Liver (tissue), 9 donors: ENCODE measurements around the gene PARVB. TPM values are rescaled to one million over a fixed set of nuclear protein-coding genes. Genes with fewer than 3 reads are reported as not detected.

Experiments
- DNase-seq: peaks from one replicate; pipeline ENCODE4 v3.0.0-alpha.2; 2017; ENCODE audit warnings: low spot score
- H3K27ac ChIP-seq, 2 donors: one replicate each; pipeline ENCODE4 v1.7.0; 2013; ENCODE audit warnings: inconsistent platforms in 2 of 2, low read length in 2 of 2, control low read depth in 1 of 2, low read depth in 1 of 2, mild to moderate bottlenecking in 1 of 2
- H3K27me3 ChIP-seq, 4 donors: one replicate each; pipeline versions ENCODE4 v1.6.1 to v1.7.0; 2013; ENCODE audit warnings: low read length in 3 of 4, inconsistent platforms in 1 of 4, mild to moderate bottlenecking in 1 of 4, moderate library complexity in 1 of 4; ENCODE audit not compliant: control insufficient read depth in 4 of 4, insufficient read depth in 4 of 4
- H3K36me3 ChIP-seq, 4 donors: one replicate each; pipeline versions ENCODE4 v1.6.1 to v1.7.0; 2013; ENCODE audit warnings: low read length in 3 of 4, mild to moderate bottlenecking in 3 of 4, low read depth in 1 of 4, moderate library complexity in 1 of 4; ENCODE audit not compliant: control insufficient read depth in 4 of 4, insufficient read depth in 3 of 4
- H3K4me1 ChIP-seq, 4 donors: one replicate each; pipeline versions ENCODE4 v1.6.1 to v1.7.0; 2013; ENCODE audit warnings: low read length in 3 of 4, mild to moderate bottlenecking in 3 of 4, moderate library complexity in 1 of 4; ENCODE audit not compliant: control insufficient read depth in 4 of 4, insufficient read depth in 4 of 4
- H3K4me3 ChIP-seq, 3 donors: one replicate each; pipeline versions ENCODE4 v1.6.1 to v1.7.0; 2013; ENCODE audit warnings: low read length in 3 of 3, control low read depth in 1 of 3, low read depth in 1 of 3, mild to moderate bottlenecking in 1 of 3
- H3K9ac ChIP-seq, 2 donors: one replicate each; pipeline ENCODE4 v1.7.0; 2013; ENCODE audit warnings: low read length in 2 of 2, mild to moderate bottlenecking in 2 of 2, moderate library complexity in 2 of 2, control low read depth in 1 of 2, low read depth in 1 of 2
- H3K9me3 ChIP-seq, 4 donors: one replicate each; pipeline versions ENCODE4 v1.6.1 to v1.7.0; 2013; ENCODE audit warnings: low read length in 3 of 4; ENCODE audit not compliant: control insufficient read depth in 4 of 4
- EGR1 ChIP-seq, 2 donors: IDR thresholded peaks; 2 replicates each; pipeline ENCODE4 v1.6.1; 2016 to 2018; ENCODE audit warnings: antibody characterized with exemption in 2 of 2, low read depth in 2 of 2
- FOXA2 ChIP-seq: IDR thresholded peaks from 2 replicates; pipeline ENCODE4 v1.6.1; 2016; ENCODE audit warnings: antibody characterized with exemption
- HNF4G ChIP-seq: IDR thresholded peaks from 2 replicates; pipeline ENCODE4 v1.6.1; 2016; ENCODE audit warnings: antibody characterized with exemption
- NR2F2 ChIP-seq: IDR thresholded peaks from 2 replicates; pipeline ENCODE4 v1.6.1; 2016; ENCODE audit warnings: antibody characterized with exemption
- RAD21 ChIP-seq, 2 donors: IDR thresholded peaks; 2 replicates each; pipeline ENCODE4 v1.6.1; 2016; ENCODE audit warnings: antibody characterized with exemption in 2 of 2, mild to moderate bottlenecking in 2 of 2
- RXRA ChIP-seq, 2 donors: IDR thresholded peaks; 2 replicates each; pipeline ENCODE4 v1.6.1; 2017 to 2018; ENCODE audit warnings: antibody characterized with exemption in 2 of 2, mild to moderate bottlenecking in 1 of 2
- SP1 ChIP-seq: IDR thresholded peaks from 2 replicates; pipeline ENCODE4 v1.6.1; 2018; ENCODE audit warnings: antibody characterized with exemption, mild to moderate bottlenecking
- WGBS: extraction: QIAGEN DNeasy Blood & Tissue Kit; methylation state at CpG from one replicate; pipeline ENCODE4 v1.1.7; 2013; 5-methylcytosine and 5-hydroxymethylcytosine counted together
- polyA plus RNA-seq, 2 donors: library from polyadenylated mRNA; stranded (reverse) in 1 of 2; unstranded in 1 of 2; fragments of 200-250 nt in 1 of 2; fragments of >200 nt in 1 of 2; fragmentation: Nextera tagmentation in 1 of 2; extraction: Ambion mirVana in 1 of 2; gene quantifications; one replicate each; pipeline versions ENCODE4 v1.2.1 to v1.2.3, GENCODE V29; 2013 to 2015
- total RNA-seq, 2 donors: library from RNA; depleted of rRNA; stranded (reverse); fragments of >200 nt; gene quantifications; one replicate each; pipeline ENCODE4 v1.2.3, GENCODE V29; 2014
- TF ChIP-seq, protein P1 (sequence below): fragments of 150-350 bp; IDR thresholded peaks from 2 replicates; pipeline ENCODE4 v1.5.1; 2017; ENCODE audit warnings: improper control_type of control experiment, low read depth, low read length; ENCODE audit not compliant: missing input control
- TF ChIP-seq, protein P2 (sequence below): IDR thresholded peaks from 2 replicates; pipeline ENCODE4 v1.6.1; 2016; ENCODE audit warnings: antibody characterized with exemption
- TF ChIP-seq, protein P3 (sequence below): IDR thresholded peaks from 2 replicates; pipeline ENCODE4 v1.6.1; 2016; ENCODE audit warnings: antibody characterized with exemption, mild to moderate bottlenecking
- TF ChIP-seq, protein P4 (sequence below): IDR thresholded peaks from 2 replicates; pipeline ENCODE4 v1.6.1; 2016; ENCODE audit warnings: antibody characterized with exemption
- TF ChIP-seq, protein P5 (sequence below): IDR thresholded peaks from 2 replicates; pipeline ENCODE4 v1.6.1; 2016; ENCODE audit warnings: antibody characterized with exemption
- donor health status: healthy.
- donor health status: healthy.
- donor health status: healthy.
- donor health status: healthy.
- donor health status: healthy.

PARVB gene
- total and polyA plus RNA-seq, 4 donors, result 3.2 to 55.5 (median 17.7) TPM

DNA sequence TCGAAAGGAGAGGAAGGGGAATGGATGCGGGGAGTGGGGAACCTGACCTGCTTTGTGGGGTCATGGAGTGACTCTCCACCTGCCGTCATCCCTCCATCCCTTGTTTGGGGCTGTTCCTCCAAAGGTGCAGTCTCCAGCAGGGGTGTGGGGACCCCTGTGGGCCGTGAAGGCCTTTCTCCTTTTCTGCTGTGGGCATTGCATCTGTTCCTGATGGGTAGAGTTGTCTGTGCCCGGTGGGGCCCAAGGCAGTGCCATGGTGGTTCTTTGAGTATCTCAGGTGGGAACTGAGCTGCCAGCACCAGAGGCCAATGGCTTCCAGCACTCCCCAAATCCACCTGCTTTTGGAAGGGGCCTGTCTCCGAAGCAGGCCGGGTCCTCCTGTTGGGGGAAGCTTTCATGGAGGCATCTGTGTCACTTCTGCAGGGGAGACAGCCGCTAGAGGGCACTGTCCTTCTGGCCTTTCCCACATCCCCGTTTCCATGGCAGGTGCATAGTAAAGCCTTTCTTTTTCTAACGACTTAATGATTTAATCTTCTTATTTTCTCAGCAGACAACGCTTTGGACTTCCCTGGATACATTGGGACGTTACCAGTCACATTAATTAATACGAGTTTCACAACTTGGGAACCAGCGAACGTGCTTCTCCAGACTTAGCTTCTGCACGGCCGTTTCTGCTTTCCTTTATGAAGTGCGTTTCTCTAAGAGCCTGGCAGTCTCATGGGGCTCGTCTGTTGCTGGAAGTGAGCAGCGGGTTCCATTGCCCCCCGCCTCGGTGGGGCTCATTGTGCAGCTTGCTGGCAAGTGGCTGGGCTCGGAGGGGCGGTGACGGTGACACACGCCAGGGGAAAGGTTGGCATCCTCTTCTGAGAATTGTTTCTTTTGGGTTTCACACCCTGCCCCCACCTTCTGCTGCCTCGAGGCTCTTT is 57.1 kb downstream of the PARVB start:
- peak; percentile 83 to 88 for TF ChIP-seq RAD21 (IDR thresholded peaks at IDR 0.05)
- TF ChIP-seq, protein P1, sequence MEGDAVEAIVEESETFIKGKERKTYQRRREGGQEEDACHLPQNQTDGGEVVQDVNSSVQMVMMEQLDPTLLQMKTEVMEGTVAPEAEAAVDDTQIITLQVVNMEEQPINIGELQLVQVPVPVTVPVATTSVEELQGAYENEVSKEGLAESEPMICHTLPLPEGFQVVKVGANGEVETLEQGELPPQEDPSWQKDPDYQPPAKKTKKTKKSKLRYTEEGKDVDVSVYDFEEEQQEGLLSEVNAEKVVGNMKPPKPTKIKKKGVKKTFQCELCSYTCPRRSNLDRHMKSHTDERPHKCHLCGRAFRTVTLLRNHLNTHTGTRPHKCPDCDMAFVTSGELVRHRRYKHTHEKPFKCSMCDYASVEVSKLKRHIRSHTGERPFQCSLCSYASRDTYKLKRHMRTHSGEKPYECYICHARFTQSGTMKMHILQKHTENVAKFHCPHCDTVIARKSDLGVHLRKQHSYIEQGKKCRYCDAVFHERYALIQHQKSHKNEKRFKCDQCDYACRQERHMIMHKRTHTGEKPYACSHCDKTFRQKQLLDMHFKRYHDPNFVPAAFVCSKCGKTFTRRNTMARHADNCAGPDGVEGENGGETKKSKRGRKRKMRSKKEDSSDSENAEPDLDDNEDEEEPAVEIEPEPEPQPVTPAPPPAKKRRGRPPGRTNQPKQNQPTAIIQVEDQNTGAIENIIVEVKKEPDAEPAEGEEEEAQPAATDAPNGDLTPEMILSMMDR, result peak; percentile 70
- TF ChIP-seq FOXA2, result no peak
- peak; percentile 80 for DNase-seq
- H3K36me3 ChIP-seq, result no peaks in the 10 kb centered on the region
- H3K4me1 ChIP-seq, result no peaks in the 10 kb centered on the region
- no peak overlapping the region for H3K9ac ChIP-seq
- WGBS, result 48% methylated on average over 27 of the region's 27 CpGs
- no peaks in the 10 kb centered on the region for H3K27me3 ChIP-seq
- no peak overlapping the region for H3K4me3 ChIP-seq
- H3K27ac ChIP-seq, result no peak overlapping the region
- H3K9me3 ChIP-seq, result no peaks in the 10 kb centered on the region

DNA sequence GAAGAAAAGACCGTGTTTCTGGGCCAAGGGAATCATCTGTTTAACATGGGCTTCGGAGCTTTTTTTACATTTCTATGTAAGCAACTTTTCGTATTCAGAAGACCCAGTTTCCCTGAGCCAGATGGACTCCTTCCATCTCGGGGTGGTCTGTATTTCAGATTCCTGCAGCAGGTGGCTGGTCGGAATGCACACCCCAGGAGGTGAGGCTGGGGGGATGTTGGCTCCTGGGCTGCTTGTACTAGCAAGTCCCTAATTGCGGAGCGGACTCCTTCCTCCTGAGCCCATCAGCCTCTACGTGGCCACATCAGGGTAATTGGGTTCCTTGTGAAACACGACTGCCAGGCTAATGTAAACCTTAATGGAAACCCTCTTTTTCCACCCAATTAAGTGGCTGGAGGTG is 58.7 kb downstream of the PARVB start:
- TF ChIP-seq EGR1 (IDR thresholded peaks at IDR 0.05; ENCODE audit: low read depth in 2 of 2), result no peak
- no peak for TF ChIP-seq NR2F2
- TF ChIP-seq, protein P2, sequence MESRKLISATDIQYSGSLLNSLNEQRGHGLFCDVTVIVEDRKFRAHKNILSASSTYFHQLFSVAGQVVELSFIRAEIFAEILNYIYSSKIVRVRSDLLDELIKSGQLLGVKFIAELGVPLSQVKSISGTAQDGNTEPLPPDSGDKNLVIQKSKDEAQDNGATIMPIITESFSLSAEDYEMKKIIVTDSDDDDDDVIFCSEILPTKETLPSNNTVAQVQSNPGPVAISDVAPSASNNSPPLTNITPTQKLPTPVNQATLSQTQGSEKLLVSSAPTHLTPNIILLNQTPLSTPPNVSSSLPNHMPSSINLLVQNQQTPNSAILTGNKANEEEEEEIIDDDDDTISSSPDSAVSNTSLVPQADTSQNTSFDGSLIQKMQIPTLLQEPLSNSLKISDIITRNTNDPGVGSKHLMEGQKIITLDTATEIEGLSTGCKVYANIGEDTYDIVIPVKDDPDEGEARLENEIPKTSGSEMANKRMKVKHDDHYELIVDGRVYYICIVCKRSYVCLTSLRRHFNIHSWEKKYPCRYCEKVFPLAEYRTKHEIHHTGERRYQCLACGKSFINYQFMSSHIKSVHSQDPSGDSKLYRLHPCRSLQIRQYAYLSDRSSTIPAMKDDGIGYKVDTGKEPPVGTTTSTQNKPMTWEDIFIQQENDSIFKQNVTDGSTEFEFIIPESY, result no peak
- TF ChIP-seq, protein P3, sequence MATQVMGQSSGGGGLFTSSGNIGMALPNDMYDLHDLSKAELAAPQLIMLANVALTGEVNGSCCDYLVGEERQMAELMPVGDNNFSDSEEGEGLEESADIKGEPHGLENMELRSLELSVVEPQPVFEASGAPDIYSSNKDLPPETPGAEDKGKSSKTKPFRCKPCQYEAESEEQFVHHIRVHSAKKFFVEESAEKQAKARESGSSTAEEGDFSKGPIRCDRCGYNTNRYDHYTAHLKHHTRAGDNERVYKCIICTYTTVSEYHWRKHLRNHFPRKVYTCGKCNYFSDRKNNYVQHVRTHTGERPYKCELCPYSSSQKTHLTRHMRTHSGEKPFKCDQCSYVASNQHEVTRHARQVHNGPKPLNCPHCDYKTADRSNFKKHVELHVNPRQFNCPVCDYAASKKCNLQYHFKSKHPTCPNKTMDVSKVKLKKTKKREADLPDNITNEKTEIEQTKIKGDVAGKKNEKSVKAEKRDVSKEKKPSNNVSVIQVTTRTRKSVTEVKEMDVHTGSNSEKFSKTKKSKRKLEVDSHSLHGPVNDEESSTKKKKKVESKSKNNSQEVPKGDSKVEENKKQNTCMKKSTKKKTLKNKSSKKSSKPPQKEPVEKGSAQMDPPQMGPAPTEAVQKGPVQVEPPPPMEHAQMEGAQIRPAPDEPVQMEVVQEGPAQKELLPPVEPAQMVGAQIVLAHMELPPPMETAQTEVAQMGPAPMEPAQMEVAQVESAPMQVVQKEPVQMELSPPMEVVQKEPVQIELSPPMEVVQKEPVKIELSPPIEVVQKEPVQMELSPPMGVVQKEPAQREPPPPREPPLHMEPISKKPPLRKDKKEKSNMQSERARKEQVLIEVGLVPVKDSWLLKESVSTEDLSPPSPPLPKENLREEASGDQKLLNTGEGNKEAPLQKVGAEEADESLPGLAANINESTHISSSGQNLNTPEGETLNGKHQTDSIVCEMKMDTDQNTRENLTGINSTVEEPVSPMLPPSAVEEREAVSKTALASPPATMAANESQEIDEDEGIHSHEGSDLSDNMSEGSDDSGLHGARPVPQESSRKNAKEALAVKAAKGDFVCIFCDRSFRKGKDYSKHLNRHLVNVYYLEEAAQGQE, result no peak
- TF ChIP-seq, protein P4, sequence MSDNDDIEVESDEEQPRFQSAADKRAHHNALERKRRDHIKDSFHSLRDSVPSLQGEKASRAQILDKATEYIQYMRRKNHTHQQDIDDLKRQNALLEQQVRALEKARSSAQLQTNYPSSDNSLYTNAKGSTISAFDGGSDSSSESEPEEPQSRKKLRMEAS, result no peak
- TF ChIP-seq, protein P5, sequence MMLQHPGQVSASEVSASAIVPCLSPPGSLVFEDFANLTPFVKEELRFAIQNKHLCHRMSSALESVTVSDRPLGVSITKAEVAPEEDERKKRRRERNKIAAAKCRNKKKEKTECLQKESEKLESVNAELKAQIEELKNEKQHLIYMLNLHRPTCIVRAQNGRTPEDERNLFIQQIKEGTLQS, result no peak
- no peak for TF ChIP-seq HNF4G
- no peak for TF ChIP-seq FOXA2
- TF ChIP-seq RXRA (IDR thresholded peaks at IDR 0.05), result no peak
- TF ChIP-seq, protein P1, result no peak
- no peak for TF ChIP-seq SP1
- no peaks in the 10 kb centered on the region for H3K36me3 ChIP-seq
- H3K9ac ChIP-seq, result no peak overlapping the region
- no peak for DNase-seq
- H3K27ac ChIP-seq, result no peak overlapping the region
- H3K4me3 ChIP-seq, result no peak overlapping the region
- H3K27me3 ChIP-seq, result no peaks in the 10 kb centered on the region
- H3K9me3 ChIP-seq, result no peaks in the 10 kb centered on the region
- WGBS, result 89% methylated on average over 9 of the region's 9 CpGs
- no peaks in the 10 kb centered on the region for H3K4me1 ChIP-seq
